Heart left ventricle (tissue), 16 donors: Measurements from ENCODE around the gene PCDHGB1. TPM values are rescaled to one million over a fixed set of nuclear protein-coding genes. Genes with fewer than 3 reads are reported as not detected.

ENCODE experiments used
- ATAC-seq, 4 donors: fragments of 200-7000 bp; cut with Tn5 transposase; one replicate each; pipeline ENCODE4 v1.9.1; 2020 to 2022; ENCODE audit warnings: moderate library complexity in 4 of 4, mild to moderate bottlenecking in 3 of 4, moderate number of reproducible peaks in 1 of 4
- DNase-seq, 5 donors: peaks; one replicate each; pipeline ENCODE4 v3.0.0-alpha.2; 2020
- H3K27ac ChIP-seq, 12 donors: fragments of 200-600 bp; sonication (generic) in 4 of 12; one replicate each; pipeline versions ENCODE4 v1.5.0 to v1.8.0; 2016 to 2022; ENCODE audit warnings: mild to moderate bottlenecking in 2 of 12
- H3K27me3 ChIP-seq, 9 donors: fragments of 200-600 bp; sonication (generic) in 2 of 9; one replicate each; pipeline versions ENCODE4 v1.5.1 to v1.8.0; 2016 to 2022; ENCODE audit warnings: mild to moderate bottlenecking in 3 of 9
- H3K36me3 ChIP-seq, 9 donors: fragments of 200-600 bp; sonication (generic) in 2 of 9; one replicate each; pipeline versions ENCODE4 v1.5.0 to v1.8.0; 2018 to 2022; ENCODE audit warnings: mild to moderate bottlenecking in 2 of 9
- H3K4me1 ChIP-seq, 12 donors: fragments of 200-600 bp; sonication (generic) in 4 of 12; one replicate each; pipeline versions ENCODE4 v1.5.0 to v1.8.0; 2016 to 2022; ENCODE audit warnings: mild to moderate bottlenecking in 3 of 12
- H3K4me3 ChIP-seq, 12 donors: fragments of 200-600 bp; sonication (generic) in 4 of 12; one replicate each; pipeline versions ENCODE4 v1.5.0 to v1.8.0; 2017 to 2022; ENCODE audit warnings: mild to moderate bottlenecking in 9 of 12, moderate library complexity in 4 of 12
- H3K9me3 ChIP-seq, 12 donors: fragments of 200-600 bp; sonication (generic) in 4 of 12; one replicate each; pipeline versions ENCODE4 v1.5.0 to v1.8.0; 2016 to 2022; ENCODE audit warnings: mild to moderate bottlenecking in 1 of 12
- CTCF ChIP-seq, 12 donors: fragments of 200-600 bp; sonication (generic) in 4 of 12; IDR thresholded peaks; one replicate each; pipeline versions ENCODE4 v1.5.0 to v1.8.0; 2018 to 2022; ENCODE audit warnings: antibody characterized with exemption in 12 of 12, mild to moderate bottlenecking in 5 of 12
- POLR2A ChIP-seq, 2 donors: fragments of 450-650 bp; IDR thresholded peaks; one replicate each; pipeline ENCODE4 v1.6.1; 2017; ENCODE audit warnings: antibody characterized with exemption in 2 of 2, mild to moderate bottlenecking in 2 of 2, moderate library complexity in 2 of 2
- WGBS, 4 donors: extraction: QIAGEN DNeasy Blood & Tissue Kit in 2 of 4; methylation state at CpG; one replicate each; pipeline versions ENCODE4 v1.1.5 to v1.1.7; 2013 to 2018; 5-methylcytosine and 5-hydroxymethylcytosine counted together
- intact Hi-C, 10 donors: fragments of 100-400 bp; cut with DNase I; formaldehyde crosslinking; loops; one replicate each; pipeline versions ENCODE4 v1.11.1 to v1.14.2; 2022
- polyA plus RNA-seq, 2 donors: library from polyadenylated mRNA; stranded (reverse); fragments of 200-250 nt; gene quantifications; one replicate each; pipeline ENCODE4 v1.2.3, GENCODE V29; 2013
- total RNA-seq, 9 donors: library from RNA; depleted of rRNA in 2 of 9; stranded (reverse); fragments of >200 nt in 2 of 9; fragmentation: NEBNext Ultra II Directional in 3 of 9; extraction: Animal tissue kit (Norgen Biotek cat#: 25700) in 3 of 9; gene quantifications; one replicate each; pipeline versions ENCODE4 v1.1.0 to v1.2.4, GENCODE V29; 2016 to 2023
- donor health status: ischemic (EF 13 %, LVEDD 7.1; RV severe dilation, severe dysfunction).
- donor health status: healthy with polysubstance abuse.
- donor health status: DM: no; HTN: yes; CAD: no.
- donor health status: DM: no; HTN: no; CAD: no.
- donor health status: ischemic (EF 25% LVEDD 6.9; RV normal size, moderate dysfunction).
- donor health status: ischemic (EF 25% LVEDD 5.7; RV mildly dilated, moderate dysfunction).
- donor health status: healthy.
- donor health status: DM: yes; HTN: yes; CAD: no.
- donor health status: ischemic (EF 35%, LVEDD 5.7; RV mildly dilated, moderate dysfunction).
- donor health status: nonischemic (EF 11% LVEDD 7.7; RV severe dilation, severe dysfunction).
- donor health status: DM: yes; HTN: yes; CAD: no.
- donor health status: PGD.
- donor health status: ischemic (EF 29% LVEDD 5.4; RV normal size, mild dysfunction).
- donor health status: nonischemic (EF 23%, LVEDD 6.1; RV moderate dilation, normal function).

PCDHGB1 gene
- total and polyA plus RNA-seq, 11 donors: 0.85 to 11.9 (median 8.6) TPM

GRCh38 chr5:141319202-141319601 lies 30.7 kb upstream of the PCDHGB1 start:
- 82 to 92% (median 85%) methylated on average over 6 of the region's 6 CpGs for WGBS, 4 donors
- Histone ChIP-seq H3K36me3 (peaks cover 0 to 46% (median 13%) of the 10 kb centered on the region in 9 donors), H3K27me3 (no peaks in the 10 kb centered on the region), H3K27ac (peak overlapping the region in 1 of 12 donors; percentile 91), H3K4me3 (peak overlapping the region in 6 of 12 donors; percentile 67 to 88 (median 70)), H3K4me1 (peaks cover 0 to 18% (median 8%) of the 10 kb centered on the region in 12 donors), H3K9me3 (peaks cover 4 to 86% (median 59%) of the 10 kb centered on the region in 12 donors)
- DNase-seq (no peak), ATAC-seq (no peak)
- TF ChIP-seq CTCF (IDR thresholded peaks at IDR 0.05) (no peak), POLR2A (IDR thresholded peaks at IDR 0.05) (no peak)
- intact Hi-C loops: loop anchor here in 1 of 10 donors (10.0 kb wide), 1 partner anchor 74 kb away; the partner anchor contains the start of gene PCDHB15

GRCh38 chr5:141319699-141320098 lies 30.2 kb upstream of the PCDHGB1 start:
- intact Hi-C loops: loop anchor here in 6 of 10 donors (2.0 to 10.0 kb wide), 5 partner anchors 75 to 245 kb away; partner anchors contain the start of gene PCDHB15 (in 1 of the 6)
- ATAC-seq: no peak
- no peak for DNase-seq
- no peak for TF ChIP-seq POLR2A (IDR thresholded peaks at IDR 0.05)
- no peak for TF ChIP-seq CTCF (IDR thresholded peaks at IDR 0.05)
- H3K27ac ChIP-seq: peak overlapping the region in 9 of 12 donors; percentile 87 to 97 (median 93)
- no peaks in the 10 kb centered on the region for H3K27me3 ChIP-seq
- H3K36me3 ChIP-seq: peaks cover 0 to 46% (median 13%) of the 10 kb centered on the region in 9 donors
- peaks cover 0 to 18% (median 8%) of the 10 kb centered on the region in 12 donors for H3K4me1 ChIP-seq
- 58 to 68% (median 60%) methylated on average over 5 of the region's 5 CpGs for WGBS, 4 donors
- peak overlapping the region; percentile 32 to 88 (median 74) for H3K4me3 ChIP-seq
- peaks cover 4 to 81% (median 57%) of the 10 kb centered on the region in 12 donors for H3K9me3 ChIP-seq

- H3K9me3 ChIP-seq: peaks cover 4 to 73% (median 50%) of the 10 kb centered on the region in 12 donors
- no peaks in the 10 kb centered on the region for H3K27me3 ChIP-seq
- H3K27ac ChIP-seq: peak within 1 kb of the TSS; percentile 85 to 97 (median 92)
- DNase-seq: peak; percentile 89 to 96 (median 93)
- 1% methylated on average over 64 to 67 of the region's 67 CpGs for WGBS, 4 donors
- TF ChIP-seq CTCF (IDR thresholded peaks at IDR 0.05) (peak; percentile 70 to 91 (median 86)), POLR2A (IDR thresholded peaks at IDR 0.05) (peak; percentile 91 to 94)
- peak; percentile 99 to 100 (median 100) for ATAC-seq
- peaks cover 0 to 45% (median 13%) of the 10 kb centered on the region in 9 donors for H3K36me3 ChIP-seq
- peak within 1 kb of the TSS; percentile 32 to 88 (median 74) for H3K4me3 ChIP-seq
- H3K4me1 ChIP-seq: peaks cover 0 to 18% (median 8%) of the 10 kb centered on the region in 12 donors
- intact Hi-C loops: loop anchor here in 6 of 10 donors (2.0 to 10.0 kb wide), 4 partner anchors 204 to 244 kb away; no protein-coding TSS in a partner anchor
These were observed 29.4 kb upstream of the PCDHGB1 start, which contains the start of gene TAF7 for GRCh38 chr5:141320225-141321169. Gene TAF7 (minus strand): TSS chr5:141320784. CDS start chr5:141320044, 740 bp downstream.
